ENCODE measurements around the gene DNAJC5.

Gene DNAJC5

DNA sequence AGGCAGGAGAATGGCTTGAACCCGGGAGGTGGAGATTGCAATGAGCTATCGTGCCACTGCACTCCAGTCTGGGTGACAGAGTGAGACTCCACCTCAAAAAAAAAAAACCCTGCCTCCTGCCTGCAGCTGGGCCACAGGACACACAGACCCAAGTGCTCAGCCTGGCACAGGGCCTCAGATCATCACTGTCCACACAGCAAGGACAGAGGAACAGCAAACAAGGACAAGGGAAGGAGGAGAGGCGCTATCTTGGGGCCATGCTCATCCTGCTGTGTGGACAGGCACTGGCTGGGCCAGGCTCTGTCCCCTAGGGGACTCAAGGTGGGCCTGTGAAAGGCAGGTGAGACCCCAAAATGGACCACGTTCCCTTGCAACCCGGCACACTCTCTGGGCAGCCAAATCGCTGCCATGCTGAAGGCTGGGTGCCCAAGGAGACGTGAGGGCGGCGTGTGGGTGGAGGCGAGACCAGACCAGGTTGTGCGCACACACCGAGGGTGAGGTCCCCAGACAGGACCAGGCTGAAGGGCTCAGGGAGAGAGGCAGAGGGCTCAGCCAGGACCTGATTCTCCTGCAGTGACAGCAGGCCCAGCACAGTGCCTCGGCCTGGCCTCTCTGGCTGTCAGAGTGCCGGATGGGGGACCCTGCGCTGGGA, 52.2 kb downstream of the DNAJC5 start:
- H3K4me1 ChIP-seq (ENCODE audit: control insufficient read depth, insufficient read depth, low read length): peaks cover 20% of the 10 kb centered on the region
- no peaks in the 10 kb centered on the region for H3K27me3 ChIP-seq (ENCODE audit: control insufficient read depth, insufficient read depth, low read length, poor library complexity, severe bottlenecking)
- H3K36me3 ChIP-seq (ENCODE audit: control insufficient read depth, insufficient read depth, low read length): peaks cover 6% of the 10 kb centered on the region
- H3K4me3 ChIP-seq (ENCODE audit: insufficient read depth, low read depth, low read length): no peak overlapping the region
- WGBS, 2 experiments: 92 to 94% methylated on average over 15 of the region's 15 CpGs
- H3K27ac ChIP-seq (ENCODE audit: insufficient read depth, low read depth, low read length, poor library complexity, severe bottlenecking): no peak overlapping the region
- no peaks in the 10 kb centered on the region for H3K9me3 ChIP-seq (ENCODE audit: control insufficient read depth, low read length)

DNA sequence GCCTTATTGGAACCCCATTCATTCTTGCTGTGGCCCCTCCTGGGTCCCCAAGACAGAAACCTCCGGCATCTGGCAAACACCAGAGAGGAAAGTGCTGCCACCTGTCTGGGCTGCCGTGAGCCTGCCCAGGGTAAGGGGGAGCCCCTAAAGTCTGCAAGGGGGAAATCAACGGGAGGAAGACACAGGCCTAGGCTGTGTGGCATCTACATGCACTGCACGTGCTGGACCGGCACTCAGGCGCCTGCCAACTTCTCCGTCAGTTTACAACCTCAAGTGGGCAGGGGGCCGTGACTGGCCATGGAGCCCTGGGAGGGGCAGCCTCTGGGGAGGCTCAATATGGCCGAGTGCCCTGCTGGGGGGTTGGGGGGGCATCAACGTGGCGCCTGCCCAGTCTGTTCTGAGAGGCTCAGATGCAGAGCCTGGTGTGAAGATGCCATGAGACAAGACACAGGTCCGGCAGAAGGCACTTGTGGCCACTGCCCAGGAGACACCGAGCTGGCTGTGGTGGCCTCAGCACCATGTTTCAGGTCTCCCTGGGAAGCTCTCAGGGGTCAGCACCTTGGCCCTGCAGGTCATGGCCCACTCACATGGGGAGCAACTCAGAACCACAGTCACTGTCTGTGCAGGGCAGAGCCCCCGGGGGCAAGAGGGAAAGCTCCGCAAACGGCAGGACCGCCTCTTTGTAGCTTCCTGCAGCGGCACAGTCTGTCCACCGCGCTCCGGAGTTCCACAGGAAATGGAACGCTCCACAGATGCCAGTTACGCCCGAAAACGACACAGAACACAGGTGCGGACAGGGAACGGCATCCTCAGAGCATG, 52.9 kb downstream of the DNAJC5 start:
- Histone ChIP-seq H3K36me3 (ENCODE audit: control insufficient read depth, insufficient read depth, low read length) (peaks cover 6% of the 10 kb centered on the region), H3K27ac (ENCODE audit: insufficient read depth, low read depth, low read length, poor library complexity, severe bottlenecking) (no peak overlapping the region), H3K27me3 (ENCODE audit: control insufficient read depth, insufficient read depth, low read length, poor library complexity, severe bottlenecking) (no peaks in the 10 kb centered on the region), H3K4me3 (ENCODE audit: insufficient read depth, low read depth, low read length) (no peak overlapping the region), H3K4me1 (ENCODE audit: control insufficient read depth, insufficient read depth, low read length) (peaks cover 20% of the 10 kb centered on the region), H3K9me3 (ENCODE audit: control insufficient read depth, low read length) (no peaks in the 10 kb centered on the region)
- 93% methylated on average over 27 of the region's 27 CpGs for WGBS, 2 experiments

DNA sequence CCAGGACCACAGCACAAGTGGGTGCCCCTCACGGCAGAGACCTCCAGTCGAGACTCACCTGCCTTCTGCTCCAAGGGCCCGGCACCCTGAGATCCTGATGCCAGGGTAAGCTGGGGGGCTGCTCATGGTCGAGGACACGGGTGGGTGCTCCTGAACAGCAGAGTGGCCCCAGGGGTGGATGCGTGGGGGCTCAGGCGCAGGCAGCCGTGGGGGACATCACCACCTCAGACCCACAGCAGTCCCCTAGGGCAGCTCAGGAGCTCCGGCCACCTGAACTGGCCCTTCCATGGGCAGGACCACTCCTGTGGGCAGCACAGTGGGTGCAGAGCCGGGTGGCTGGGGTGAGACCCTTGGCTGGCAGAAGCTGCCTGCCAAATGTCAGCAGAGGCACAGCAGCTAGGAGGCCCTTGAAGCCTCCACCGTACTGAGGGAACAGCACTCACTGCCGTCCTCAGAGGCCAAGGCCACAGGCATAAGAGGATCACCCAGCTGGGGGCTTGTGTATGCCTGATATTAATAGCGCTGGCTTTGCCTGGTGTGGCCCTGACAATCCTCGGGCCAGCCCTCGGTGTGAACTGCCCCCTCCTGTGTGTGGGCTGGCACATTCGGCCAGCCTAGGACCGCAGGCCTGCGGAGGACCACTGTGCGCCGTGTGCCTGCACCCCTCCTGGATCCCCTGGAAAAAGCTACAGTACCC, 55.9 kb downstream of the DNAJC5 start:
- no peak overlapping the region for H3K4me3 ChIP-seq (ENCODE audit: insufficient read depth, low read depth, low read length)
- no peaks in the 10 kb centered on the region for H3K27me3 ChIP-seq (ENCODE audit: control insufficient read depth, insufficient read depth, low read length, poor library complexity, severe bottlenecking)
- H3K9me3 ChIP-seq (ENCODE audit: control insufficient read depth, low read length): no peaks in the 10 kb centered on the region
- no peak overlapping the region for H3K27ac ChIP-seq (ENCODE audit: insufficient read depth, low read depth, low read length, poor library complexity, severe bottlenecking)
- H3K36me3 ChIP-seq (ENCODE audit: control insufficient read depth, insufficient read depth, low read length): no peaks in the 10 kb centered on the region
- H3K4me1 ChIP-seq (ENCODE audit: control insufficient read depth, insufficient read depth, low read length): peaks cover 20% of the 10 kb centered on the region
- 94% methylated on average over 20 of the region's 20 CpGs for WGBS, 2 experiments

DNA sequence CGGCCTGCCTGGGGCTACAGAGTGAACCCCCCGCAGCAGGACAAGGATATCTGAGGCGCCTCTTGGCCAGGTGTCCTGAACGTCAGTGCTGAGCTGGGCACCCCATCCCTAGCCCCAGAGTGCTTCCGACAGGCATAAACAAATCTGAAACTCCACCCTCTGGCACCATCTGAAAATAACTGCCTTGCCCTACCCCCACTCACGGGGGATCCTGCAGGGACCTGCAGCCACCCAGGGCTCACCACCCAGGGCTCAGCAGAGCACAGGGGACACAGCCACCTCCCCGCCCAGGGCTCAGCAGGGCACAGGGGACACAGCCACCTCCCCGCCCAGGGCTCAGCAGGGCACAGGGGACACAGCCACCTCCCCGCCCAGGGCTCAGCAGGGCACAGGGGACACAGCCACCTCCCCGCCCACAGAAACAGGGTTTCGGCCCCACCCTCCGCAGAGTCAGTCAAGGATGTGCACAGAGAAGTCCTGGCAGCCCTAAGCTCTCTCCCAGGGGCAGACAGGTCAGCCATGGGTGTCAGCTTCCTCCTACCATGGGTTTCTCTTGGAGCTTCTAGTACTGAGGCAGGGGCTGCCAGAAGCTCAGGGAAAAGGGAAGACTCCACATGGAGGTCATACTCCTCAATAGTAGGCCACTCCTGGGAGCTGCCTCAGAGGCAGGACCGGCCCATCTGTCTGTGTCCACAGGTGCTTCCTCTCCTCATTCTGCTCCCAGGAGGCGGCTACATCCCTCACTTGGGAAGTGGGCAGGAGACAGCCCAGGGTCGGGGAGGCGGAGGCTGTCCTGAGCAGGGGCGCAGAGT, 56.7 kb downstream of the DNAJC5 start:
- Histone ChIP-seq H3K36me3 (ENCODE audit: control insufficient read depth, insufficient read depth, low read length) (no peaks in the 10 kb centered on the region), H3K9me3 (ENCODE audit: control insufficient read depth, low read length) (no peaks in the 10 kb centered on the region), H3K27me3 (ENCODE audit: control insufficient read depth, insufficient read depth, low read length, poor library complexity, severe bottlenecking) (no peaks in the 10 kb centered on the region), H3K27ac (ENCODE audit: insufficient read depth, low read depth, low read length, poor library complexity, severe bottlenecking) (no peak overlapping the region), H3K4me3 (ENCODE audit: insufficient read depth, low read depth, low read length) (no peak overlapping the region), H3K4me1 (ENCODE audit: control insufficient read depth, insufficient read depth, low read length) (peaks cover 20% of the 10 kb centered on the region)
- WGBS, 2 experiments: 87 to 90% methylated on average over 17 of the region's 17 CpGs

DNA sequence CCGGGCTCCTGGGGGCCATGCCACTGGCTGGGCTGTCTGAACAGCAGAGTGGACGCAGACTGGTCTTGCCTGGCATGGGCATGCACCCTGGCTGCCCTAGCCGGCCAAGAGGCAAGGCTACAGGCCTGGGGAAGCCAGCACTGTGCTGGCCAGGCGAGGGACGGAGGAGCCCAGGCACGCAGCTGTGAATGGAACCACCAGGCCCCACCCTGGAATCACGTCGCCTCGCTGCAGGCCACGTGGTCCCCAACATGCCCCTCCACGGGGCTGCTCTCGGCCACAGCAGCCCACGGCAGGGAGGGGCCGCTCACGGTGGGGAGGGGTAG, 57.2 kb downstream of the DNAJC5 start:
- whole genome bisulfite sequencing, 2 experiments: 93 to 95% methylated on average over 15 of the region's 15 CpGs
- H3K4me1 ChIP-seq (ENCODE audit: control insufficient read depth, insufficient read depth, low read length): peaks cover 20% of the 10 kb centered on the region

DNA sequence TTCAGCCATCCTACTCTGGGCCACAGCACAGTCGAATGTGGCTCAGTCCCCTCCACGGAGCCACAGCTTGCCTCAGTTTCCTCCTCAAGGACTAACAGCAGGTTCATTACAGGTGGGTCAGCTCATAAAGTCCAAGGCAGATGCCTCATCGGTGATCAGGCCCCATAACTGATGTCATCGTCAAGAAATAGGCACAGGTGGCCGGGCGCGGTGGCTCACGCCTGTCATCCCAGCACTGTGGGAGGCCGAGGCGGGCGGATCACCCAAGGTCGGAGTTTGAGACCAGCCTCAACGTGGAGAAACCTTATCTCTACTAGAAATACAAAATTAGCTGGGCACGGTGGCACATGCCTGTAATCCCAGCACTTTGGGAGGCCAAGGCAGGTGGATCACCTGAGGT, 57.8 kb downstream of the DNAJC5 start:
- Histone ChIP-seq H3K4me1 (ENCODE audit: control insufficient read depth, insufficient read depth, low read length) (peaks cover 25% of the 10 kb centered on the region), H3K27me3 (ENCODE audit: control insufficient read depth, insufficient read depth, low read length, poor library complexity, severe bottlenecking) (no peaks in the 10 kb centered on the region), H3K9me3 (ENCODE audit: control insufficient read depth, low read length) (no peaks in the 10 kb centered on the region), H3K4me3 (ENCODE audit: insufficient read depth, low read depth, low read length) (no peak overlapping the region), H3K27ac (ENCODE audit: insufficient read depth, low read depth, low read length, poor library complexity, severe bottlenecking) (no peak overlapping the region), H3K36me3 (ENCODE audit: control insufficient read depth, insufficient read depth, low read length) (no peaks in the 10 kb centered on the region)
- WGBS, 2 experiments: 93% methylated on average over 14 of the region's 14 CpGs

More for the DNA sequence above, 57.2 kb downstream of the DNAJC5 start:
- Histone ChIP-seq H3K27ac (ENCODE audit: insufficient read depth, low read depth, low read length, poor library complexity, severe bottlenecking) (no peak overlapping the region), H3K4me3 (ENCODE audit: insufficient read depth, low read depth, low read length) (no peak overlapping the region), H3K9me3 (ENCODE audit: control insufficient read depth, low read length) (no peaks in the 10 kb centered on the region), H3K36me3 (ENCODE audit: control insufficient read depth, insufficient read depth, low read length) (no peaks in the 10 kb centered on the region), H3K27me3 (ENCODE audit: control insufficient read depth, insufficient read depth, low read length, poor library complexity, severe bottlenecking) (no peaks in the 10 kb centered on the region)

DNA sequence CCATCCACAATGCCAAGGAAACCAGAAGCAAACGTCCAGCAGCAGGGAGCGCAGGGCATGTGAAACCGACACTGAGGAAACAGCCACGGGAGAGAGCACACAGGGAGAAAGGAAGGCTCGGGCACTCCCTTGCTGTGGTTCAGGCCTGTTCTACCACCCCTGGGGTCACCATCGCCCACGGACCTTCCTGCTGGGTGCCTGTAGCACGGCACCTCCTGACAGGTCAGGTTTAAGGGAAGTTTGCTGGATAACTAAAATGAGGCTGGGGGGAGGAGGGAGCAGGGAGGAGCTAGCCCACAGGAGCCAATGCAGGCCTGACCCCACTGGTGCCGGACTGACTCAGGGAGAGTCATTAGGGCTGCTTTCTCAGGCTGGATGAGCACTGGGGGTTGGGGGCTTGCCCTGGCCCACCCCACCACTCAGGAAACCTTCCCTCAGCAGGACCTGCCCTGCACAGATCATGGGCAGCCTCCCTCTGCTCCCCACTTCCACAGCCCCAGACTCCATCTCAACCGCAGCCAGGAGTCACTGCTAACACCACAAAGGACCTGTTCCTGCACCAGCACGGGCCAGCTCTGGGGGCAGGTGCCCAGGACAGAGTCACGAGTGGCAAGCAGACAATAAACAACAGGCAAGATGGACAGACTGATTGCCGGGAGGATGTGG, 59.0 kb downstream of the DNAJC5 start:
- H3K27ac ChIP-seq (ENCODE audit: insufficient read depth, low read depth, low read length, poor library complexity, severe bottlenecking): no peak overlapping the region
- 90% methylated on average over 13 of the region's 13 CpGs for WGBS, 2 experiments
- no peaks in the 10 kb centered on the region for H3K36me3 ChIP-seq (ENCODE audit: control insufficient read depth, insufficient read depth, low read length)
- H3K4me3 ChIP-seq (ENCODE audit: insufficient read depth, low read depth, low read length): no peak overlapping the region
- H3K9me3 ChIP-seq (ENCODE audit: control insufficient read depth, low read length): no peaks in the 10 kb centered on the region
- peaks cover 32% of the 10 kb centered on the region for H3K4me1 ChIP-seq (ENCODE audit: control insufficient read depth, insufficient read depth, low read length)
- H3K27me3 ChIP-seq (ENCODE audit: control insufficient read depth, insufficient read depth, low read length, poor library complexity, severe bottlenecking): no peaks in the 10 kb centered on the region

DNA sequence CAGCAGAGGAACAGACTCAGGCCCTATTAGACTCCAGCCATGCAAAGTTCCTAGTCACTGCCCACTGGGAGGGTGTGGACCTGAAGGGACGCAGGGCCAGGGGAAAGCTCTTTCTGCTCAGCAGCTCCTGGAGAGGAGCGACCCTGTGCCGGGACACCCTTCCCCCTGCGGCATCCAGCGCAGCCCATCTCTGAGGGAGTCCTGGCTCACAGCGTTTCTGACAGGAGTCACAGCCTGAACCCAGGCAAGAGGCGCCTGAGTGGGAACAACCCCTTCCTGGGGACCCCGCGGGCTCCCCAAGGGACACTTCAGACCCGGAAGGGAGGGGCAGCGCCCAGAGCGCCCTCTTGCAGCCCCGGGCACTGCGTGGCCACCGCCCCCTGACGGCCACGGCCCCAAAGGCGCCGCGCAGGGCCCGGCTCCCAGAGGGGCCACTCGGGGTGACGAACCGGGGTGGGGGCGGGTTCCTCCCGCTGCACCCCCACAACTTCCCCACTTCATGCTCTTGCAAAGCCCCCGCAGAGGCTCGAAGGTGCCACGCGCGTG, 60.4 kb downstream of the DNAJC5 start:
- Histone ChIP-seq H3K36me3 (ENCODE audit: control insufficient read depth, insufficient read depth, low read length) (no peaks in the 10 kb centered on the region), H3K27ac (ENCODE audit: insufficient read depth, low read depth, low read length, poor library complexity, severe bottlenecking) (no peak overlapping the region), H3K4me3 (ENCODE audit: insufficient read depth, low read depth, low read length) (peak overlapping the region; percentile 98), H3K27me3 (ENCODE audit: control insufficient read depth, insufficient read depth, low read length, poor library complexity, severe bottlenecking) (no peaks in the 10 kb centered on the region), H3K9me3 (ENCODE audit: control insufficient read depth, low read length) (no peaks in the 10 kb centered on the region), H3K4me1 (ENCODE audit: control insufficient read depth, insufficient read depth, low read length) (peaks cover 28% of the 10 kb centered on the region)
- 5 to 7% methylated on average over 31 of the region's 31 CpGs for WGBS, 2 experiments

DNA sequence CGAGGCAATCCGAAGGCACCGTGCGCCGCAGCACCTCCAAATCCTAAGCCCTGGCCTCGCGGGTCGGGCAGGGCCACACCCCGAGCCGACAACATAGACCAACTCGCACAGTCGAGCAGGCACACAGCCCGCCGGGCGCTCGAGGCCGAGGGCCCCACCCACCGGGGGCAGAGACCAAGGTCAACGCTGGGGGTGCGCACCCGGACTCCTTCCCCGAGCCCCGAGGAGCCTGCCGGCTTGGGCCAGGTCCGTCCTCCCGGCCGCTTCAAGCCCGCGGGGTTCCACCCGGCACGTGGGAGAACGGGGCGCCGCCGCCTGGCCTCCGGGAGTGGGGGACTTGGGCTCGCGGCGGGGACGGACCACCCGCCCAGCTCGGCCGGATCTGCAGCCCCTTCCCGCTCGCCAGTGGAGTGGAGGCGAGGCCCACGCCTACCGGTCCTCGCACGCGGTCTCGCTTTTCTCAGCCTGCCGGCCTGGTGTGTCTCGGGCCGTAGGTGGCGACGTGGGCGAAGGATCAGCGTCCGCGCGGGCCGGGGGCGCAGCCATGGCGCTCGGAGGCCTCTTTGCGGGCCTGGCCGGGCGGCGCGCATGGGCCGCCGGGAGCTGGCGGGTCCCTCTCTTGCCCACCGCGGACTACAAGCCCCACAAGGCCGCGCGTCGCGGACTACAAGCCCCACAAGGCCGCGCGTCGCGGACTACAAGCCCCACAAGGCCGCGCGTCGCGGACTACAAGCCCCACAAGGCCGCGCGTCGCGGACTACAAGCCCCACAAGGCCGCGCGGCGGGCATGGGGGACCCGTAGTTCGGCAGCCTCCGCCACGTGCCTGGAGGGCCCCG, 61.1 kb downstream of the DNAJC5 start, which contains the start of gene UCKL1:
UCKL1 (minus strand) TSS at position 590 of the 837 bp plus-strand sequence; CDS start at position 546, 44 bp downstream.
- Histone ChIP-seq H3K9me3 (ENCODE audit: control insufficient read depth, low read length) (no peaks in the 10 kb centered on the region), H3K27ac (ENCODE audit: insufficient read depth, low read depth, low read length, poor library complexity, severe bottlenecking) (peak within 1 kb of the TSS; percentile 66), H3K36me3 (ENCODE audit: control insufficient read depth, insufficient read depth, low read length) (peaks cover under 1% of the 10 kb centered on the region), H3K27me3 (ENCODE audit: control insufficient read depth, insufficient read depth, low read length, poor library complexity, severe bottlenecking) (no peaks in the 10 kb centered on the region), H3K4me3 (ENCODE audit: insufficient read depth, low read depth, low read length) (peak within 1 kb of the TSS; percentile 98), H3K4me1 (ENCODE audit: control insufficient read depth, insufficient read depth, low read length) (peaks cover 28% of the 10 kb centered on the region)
- WGBS, 2 experiments: 0 to 1% methylated on average over 105 of the region's 105 CpGs

Measured in ectodermal cell (in vitro differentiated cells).